DOHH2 (cell line): ENCODE results near the gene PPP1R1B.

Experiments
- CTCF ChIP-seq: fragments of 200-600 bp; sonication (generic); IDR thresholded peaks from one replicate; pipeline ENCODE4 v1.5.1; 2014; ENCODE audit warnings: antibody characterized with exemption, mild to moderate bottlenecking, low read depth, low read length; ENCODE audit not compliant: poor library complexity, severe bottlenecking
- EZH2phosphoT487 ChIP-seq: fragments of 200-600 bp; sonication (generic); IDR thresholded peaks from 2 replicates; pipeline ENCODE4 v1.6.1; 2017; ENCODE audit warnings: borderline replicate concordance, mild to moderate bottlenecking, antibody characterized with exemption, low read length, moderate library complexity, mixed read lengths

- TF ChIP-seq CTCF: no peak
- TF ChIP-seq EZH2phosphoT487: no peak
These were observed 57.8 kb downstream of the PPP1R1B start for GRCh38 chr17:39684369-39685192.
